GM13976 (cell line): ENCODE data around the gene DAGLB.

ENCODE experiments used
- DNase-seq: peaks from one replicate; pipeline ENCODE4 v3.0.0; 2012; ENCODE audit warnings: low spot score
- CTCF ChIP-seq: IDR thresholded peaks from 2 replicates; pipeline ENCODE4 v1.5.1; 2012; ENCODE audit warnings: borderline replicate concordance, mild to moderate bottlenecking; ENCODE audit not compliant: insufficient read depth; ENCODE audit errors: extremely low read depth, missing control alignments, control extremely low read depth
- in situ Hi-C: fragments of 300-500 bp; cut with MboI; formaldehyde crosslinking; loops from one replicate; pipeline ENCODE4 v1.12.0; 2022; ENCODE audit warnings: low sequenced_read_pairs, mixed read lengths, inconsistent platforms; ENCODE audit not compliant: unreplicated experiment

DAGLB gene

GRCh38 chr7:6480323-6480660 is 32.5 kb upstream of the DAGLB start:
- DNase-seq = no peak
- no peak for TF ChIP-seq CTCF
- in situ Hi-C loops = no loop called here

- no peak for DNase-seq
- in situ Hi-C loops = no loop called here
- no peak for TF ChIP-seq CTCF
Observed at GRCh38 chr7:6479067-6479466, 31.3 kb upstream of the DAGLB start.

- in situ Hi-C loops = no loop called here
- no peak for TF ChIP-seq CTCF
- DNase-seq = no peak
Observed at GRCh38 chr7:6478186-6478585, 30.4 kb upstream of the DAGLB start.

GRCh38 chr7:6477318-6477660 is 29.5 kb upstream of the DAGLB start:
- TF ChIP-seq CTCF = no peak
- in situ Hi-C loops = no loop called here
- no peak for DNase-seq

GRCh38 chr7:6476596-6477317 is 29.0 kb upstream of the DAGLB start:
- no peak for TF ChIP-seq CTCF
- in situ Hi-C loops = no loop called here

GRCh38 chr7:6475433-6476186 is 27.9 kb upstream of the DAGLB start:
- DNase-seq = no peak
- no peak for TF ChIP-seq CTCF
- in situ Hi-C loops = no loop called here

More at GRCh38 chr7:6476596-6477317, 29.0 kb upstream of the DAGLB start:
- DNase-seq = no peak
